Stimulated activated CD8-positive, alpha-beta memory T cell treated with anti-CD3 and anti-CD28 coated beads, Interleukin-15, amount 100 ng/mL, for 4 hours (primary cell): ENCODE data around the gene SYT8.
"Not testable (repeated sequence)": the region's sequence is repeated elsewhere in the genome, so short reads cannot be mapped to it uniquely, and the experiment has no call there.

Experiments used
- DNase-seq, 2 donors: peaks; one replicate each; pipeline ENCODE4 v3.0.0-alpha.2; 2020; ENCODE audit warnings: low read depth in 2 of 2

Gene SYT8

DNA sequence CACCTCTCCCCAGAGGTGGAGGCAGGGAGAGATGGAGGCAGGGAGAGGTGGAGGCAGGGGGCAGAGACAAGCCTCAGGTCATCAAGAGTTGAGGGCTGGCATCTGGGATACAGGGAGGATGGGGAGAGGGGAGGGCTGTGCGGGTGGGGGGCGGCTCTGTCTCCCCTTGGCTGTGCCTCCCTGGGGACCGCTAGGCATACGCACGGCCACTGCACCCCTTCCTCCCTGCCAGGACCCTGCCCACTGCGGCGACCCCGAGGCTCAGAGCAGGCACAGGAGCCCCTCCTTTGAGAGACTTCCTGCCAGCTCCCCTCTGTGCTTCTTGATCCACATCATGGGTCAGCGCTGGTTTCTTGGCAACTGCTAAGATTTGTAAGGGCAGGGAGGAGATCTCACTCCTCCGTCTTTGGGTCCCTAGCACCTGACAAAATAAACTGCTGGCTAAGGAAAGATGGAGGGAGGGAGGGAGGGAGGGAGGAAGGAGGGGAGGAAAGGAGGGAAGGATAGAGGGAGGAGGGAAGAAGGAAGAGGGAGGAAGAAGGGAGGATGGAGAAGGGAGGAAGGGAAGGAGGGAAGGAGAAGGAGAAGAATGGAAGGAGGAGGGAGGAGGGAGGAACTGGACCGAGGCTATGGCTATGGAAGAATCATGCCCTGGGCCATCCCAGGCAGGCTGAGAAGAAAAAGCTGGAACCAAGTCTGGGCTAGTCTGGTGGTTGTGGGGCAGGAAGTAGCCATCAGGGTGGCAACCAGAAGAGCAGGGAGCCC lies 38.4 kb downstream of the SYT8 start:
- no peak for DNase-seq

DNA sequence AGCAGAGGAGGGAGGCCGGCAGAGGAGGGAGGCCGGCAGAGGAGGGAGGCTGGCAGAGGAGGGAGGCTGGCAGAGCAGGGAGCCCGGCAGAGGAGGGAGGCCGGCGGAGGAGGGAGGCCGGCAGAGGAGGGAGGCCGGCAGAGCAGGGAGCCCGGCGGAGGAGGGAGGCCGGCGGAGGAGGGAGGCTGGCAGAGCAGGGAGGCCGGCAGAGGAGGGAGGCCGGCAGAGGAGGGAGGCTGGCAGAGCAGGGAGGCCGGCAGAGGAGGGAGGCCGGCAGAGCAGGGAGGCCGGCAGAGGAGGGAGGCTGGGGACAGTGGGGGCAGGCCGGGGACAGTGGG lies 39.0 kb downstream of the SYT8 start:
- not testable (repeated sequence) for DNase-seq

GRCh38 chr11:1874441-1875092 lies 39.8 kb downstream of the SYT8 start:
- DNase-seq, result not testable (repeated sequence)

- DNase-seq, result no peak
Observed at GRCh38 chr11:1875093-1875850, 40.5 kb downstream of the SYT8 start.

GRCh38 chr11:1875851-1876301 lies 41.1 kb downstream of the SYT8 start:
- DNase-seq, result not testable (repeated sequence)

DNA sequence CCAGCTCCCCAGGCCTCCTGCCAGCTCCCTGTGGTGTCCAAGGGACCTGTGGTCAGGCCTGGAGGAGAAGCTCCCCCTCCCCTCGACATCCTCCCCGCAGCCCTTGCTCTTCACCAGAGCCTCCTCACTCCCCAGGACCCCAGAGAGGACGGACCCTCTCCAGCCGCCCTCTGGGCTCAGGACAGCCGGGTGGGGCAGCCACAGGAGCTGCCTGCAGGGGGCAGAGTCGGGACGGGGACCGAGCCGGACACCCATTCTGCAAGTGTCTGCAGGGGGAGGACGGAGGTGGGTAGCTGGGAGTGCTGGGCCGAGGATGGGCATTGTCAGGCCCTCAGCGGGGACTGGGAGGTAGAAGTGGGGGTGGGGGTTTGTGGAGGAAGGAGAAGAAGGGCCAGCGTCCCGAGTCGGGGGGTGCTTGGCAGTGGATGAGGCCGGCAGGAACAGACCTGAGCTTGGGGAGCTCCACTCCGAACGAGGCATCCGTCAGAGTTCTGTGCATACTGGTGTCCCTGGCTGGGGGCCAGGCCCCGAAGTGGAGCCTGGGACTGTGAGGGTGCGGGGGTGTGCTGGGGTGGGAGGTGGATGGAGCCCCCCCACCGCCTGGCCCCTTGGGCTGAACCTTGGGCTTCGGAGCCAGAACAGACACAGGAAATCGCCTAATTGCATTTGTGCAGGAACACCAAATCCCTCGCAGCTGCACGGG lies 41.7 kb downstream of the SYT8 start:
- no peak for DNase-seq

- no peak for DNase-seq
Observed at GRCh38 chr11:1877211-1878136, 42.7 kb downstream of the SYT8 start.

- no peak for DNase-seq
Observed at GRCh38 chr11:1878137-1879031, 43.6 kb downstream of the SYT8 start.

DNA sequence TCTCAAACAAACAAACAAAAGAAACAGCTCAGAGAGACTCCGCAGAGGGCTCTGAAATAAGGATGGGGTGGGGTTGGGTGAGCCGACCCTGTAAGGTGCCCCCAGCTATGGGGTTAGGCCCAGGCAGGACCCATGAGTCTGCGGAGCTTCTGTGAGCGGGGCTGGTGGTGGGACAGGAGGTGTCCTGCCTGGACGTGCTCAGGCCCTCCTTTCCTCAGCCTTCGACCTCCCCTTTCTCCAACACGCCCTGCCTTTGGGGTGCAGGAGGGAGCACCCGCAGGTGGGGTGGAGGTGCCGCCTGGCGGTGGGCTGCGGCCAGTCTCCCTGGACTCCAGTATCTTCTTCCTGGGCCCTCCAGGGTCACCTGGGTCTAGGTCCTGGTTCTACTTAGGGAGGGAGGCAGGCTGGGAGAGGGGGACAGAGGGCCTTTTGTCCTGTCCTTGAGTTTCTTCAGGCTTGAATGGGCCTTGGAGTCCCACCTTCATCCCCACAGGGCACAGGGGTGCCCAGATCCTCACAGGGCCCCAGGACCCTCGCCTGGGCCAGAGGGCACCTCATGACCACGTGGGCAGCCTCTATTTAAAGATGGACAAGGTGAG lies 44.7 kb downstream of the SYT8 start:
- DNase-seq, result no peak

- DNase-seq, result no peak
Observed at GRCh38 chr11:1879941-1880720, 45.3 kb downstream of the SYT8 start.

- DNase-seq, result no peak
Observed at GRCh38 chr11:1880746-1881441, 46.1 kb downstream of the SYT8 start.

DNA sequence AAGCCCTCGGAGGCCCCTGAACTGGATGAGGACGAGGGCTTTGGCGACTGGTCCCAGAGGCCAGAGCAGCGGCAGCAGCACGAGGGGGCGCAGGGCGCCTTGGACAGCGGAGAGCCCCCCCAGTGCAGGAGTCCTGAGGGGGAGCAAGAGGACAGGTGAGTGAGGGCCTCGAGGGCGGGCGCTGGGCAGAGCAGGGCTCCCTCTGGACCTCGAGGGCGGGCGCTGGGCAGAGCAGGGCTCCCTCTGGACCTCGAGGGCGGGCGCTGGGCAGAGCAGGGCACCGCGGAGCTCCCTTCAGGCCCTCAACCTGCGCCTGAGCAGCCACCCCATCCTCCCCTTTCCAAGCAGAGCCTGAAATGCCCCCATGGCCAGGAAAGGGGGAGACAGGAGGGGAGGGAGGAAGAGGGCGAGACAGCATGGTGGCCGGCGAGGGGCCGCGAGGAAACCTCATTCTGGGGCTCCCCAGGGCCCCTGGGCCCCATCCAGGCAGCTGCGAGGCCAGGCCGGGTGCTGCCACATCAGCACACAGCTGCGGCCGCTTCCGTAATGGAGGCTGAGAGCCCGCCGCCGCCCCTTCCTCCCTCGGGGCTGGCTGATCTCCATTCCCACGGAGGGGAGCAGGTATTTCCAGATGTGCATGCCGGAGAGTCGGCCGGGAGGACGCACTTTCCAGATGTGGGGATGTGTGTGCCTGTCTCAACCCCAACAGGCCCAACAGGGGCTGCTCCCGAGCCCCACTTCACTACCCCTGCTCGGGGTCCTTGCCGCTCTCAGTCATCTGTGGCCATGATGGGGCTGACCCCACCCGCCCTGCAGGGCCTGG lies 46.9 kb downstream of the SYT8 start:
- DNase-seq, result no peak

- DNase-seq, result peak; percentile 29 to 54
Observed at GRCh38 chr11:1882265-1883238, 47.8 kb downstream of the SYT8 start.

GRCh38 chr11:1883346-1884302 lies 48.8 kb downstream of the SYT8 start:
- DNase-seq, result no peak

DNA sequence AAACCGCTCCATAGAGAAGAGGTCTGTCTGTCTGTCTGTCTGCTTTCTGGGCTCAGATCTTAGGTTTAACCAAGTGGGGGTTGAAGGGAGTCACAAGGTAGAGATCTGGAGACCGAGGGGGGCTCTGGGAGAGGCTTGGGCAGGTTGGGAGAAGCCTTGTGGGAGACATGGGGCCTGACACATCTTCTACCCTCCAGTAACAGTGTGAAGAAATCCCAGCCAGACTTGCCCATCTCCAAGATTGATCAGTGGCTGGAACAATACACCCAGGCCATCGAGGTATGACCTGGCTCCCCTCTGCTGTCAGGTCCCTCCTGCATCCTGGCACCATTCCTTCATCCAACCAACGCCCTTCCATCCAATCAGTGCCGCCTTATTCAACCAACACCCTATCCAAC lies 49.5 kb downstream of the SYT8 start:
- no peak for DNase-seq
